ENCODE data around the gene TBC1D9.

Gene TBC1D9

DNA sequence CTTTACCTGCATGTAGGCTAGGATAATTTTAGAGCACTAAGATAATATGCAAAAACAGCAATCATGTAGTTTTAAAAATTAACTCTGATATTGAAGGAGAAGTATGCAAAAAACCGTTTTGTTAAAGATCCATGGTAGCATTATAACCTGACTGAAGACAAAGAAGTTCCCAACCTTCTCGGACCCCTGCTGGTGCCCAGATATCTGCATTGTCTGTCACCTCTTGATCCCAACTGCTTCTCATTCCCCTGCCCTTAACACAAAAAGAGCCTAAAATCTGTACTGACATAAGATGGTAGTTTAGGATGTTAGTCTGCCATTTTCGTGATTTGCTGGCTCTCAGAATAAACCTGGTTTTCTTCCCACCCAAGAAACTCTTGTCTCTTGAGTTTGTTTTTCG lies 125.9 kb downstream of the TBC1D9 start:
- H3K4me3 ChIP-seq (ENCODE audit: low read depth, low read length): no peak overlapping the region
- no peak overlapping the region for H3K27ac ChIP-seq
- no peaks in the 10 kb centered on the region for H3K9me3 ChIP-seq (ENCODE audit: severe bottlenecking)
- no peaks in the 10 kb centered on the region for H3K27me3 ChIP-seq (ENCODE audit: insufficient read depth, low read depth, severe bottlenecking)
- no peak for DNase-seq
- no peaks in the 10 kb centered on the region; the same call in none of the 2 replicates for H3K36me3 ChIP-seq
- TF ChIP-seq, protein P1, sequence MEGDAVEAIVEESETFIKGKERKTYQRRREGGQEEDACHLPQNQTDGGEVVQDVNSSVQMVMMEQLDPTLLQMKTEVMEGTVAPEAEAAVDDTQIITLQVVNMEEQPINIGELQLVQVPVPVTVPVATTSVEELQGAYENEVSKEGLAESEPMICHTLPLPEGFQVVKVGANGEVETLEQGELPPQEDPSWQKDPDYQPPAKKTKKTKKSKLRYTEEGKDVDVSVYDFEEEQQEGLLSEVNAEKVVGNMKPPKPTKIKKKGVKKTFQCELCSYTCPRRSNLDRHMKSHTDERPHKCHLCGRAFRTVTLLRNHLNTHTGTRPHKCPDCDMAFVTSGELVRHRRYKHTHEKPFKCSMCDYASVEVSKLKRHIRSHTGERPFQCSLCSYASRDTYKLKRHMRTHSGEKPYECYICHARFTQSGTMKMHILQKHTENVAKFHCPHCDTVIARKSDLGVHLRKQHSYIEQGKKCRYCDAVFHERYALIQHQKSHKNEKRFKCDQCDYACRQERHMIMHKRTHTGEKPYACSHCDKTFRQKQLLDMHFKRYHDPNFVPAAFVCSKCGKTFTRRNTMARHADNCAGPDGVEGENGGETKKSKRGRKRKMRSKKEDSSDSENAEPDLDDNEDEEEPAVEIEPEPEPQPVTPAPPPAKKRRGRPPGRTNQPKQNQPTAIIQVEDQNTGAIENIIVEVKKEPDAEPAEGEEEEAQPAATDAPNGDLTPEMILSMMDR (IDR thresholded peaks at IDR 0.05; ENCODE audit: low read depth, low read length): no peak

DNA sequence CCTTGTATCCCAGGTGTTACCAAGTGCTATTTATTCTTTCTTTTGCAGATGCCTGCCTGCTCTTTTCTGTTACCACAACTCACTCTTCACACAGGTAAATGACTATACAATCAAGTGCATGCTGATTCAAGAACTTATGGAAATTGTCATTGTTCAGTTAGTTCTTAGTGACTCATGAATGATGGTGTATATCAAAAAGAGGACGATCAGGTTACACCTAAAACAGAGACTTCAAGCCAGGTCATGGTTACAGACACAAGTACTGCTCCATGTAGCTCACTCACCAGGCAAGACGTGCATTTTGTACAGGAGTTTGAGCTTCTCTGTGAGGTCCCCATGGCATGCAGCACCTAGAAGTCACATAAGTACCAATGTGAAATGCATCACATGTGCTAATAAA lies 128.2 kb downstream of the TBC1D9 start:
- DNase-seq: no peak
- no peaks in the 10 kb centered on the region for H3K27me3 ChIP-seq (ENCODE audit: insufficient read depth, low read depth, severe bottlenecking)
- no peak overlapping the region for H3K4me3 ChIP-seq (ENCODE audit: low read depth, low read length)
- TF ChIP-seq, protein P1 (IDR thresholded peaks at IDR 0.05; ENCODE audit: low read depth, low read length): no peak
- no peaks in the 10 kb centered on the region; the same call in none of the 2 replicates for H3K36me3 ChIP-seq
- no peaks in the 10 kb centered on the region for H3K9me3 ChIP-seq (ENCODE audit: severe bottlenecking)
- H3K27ac ChIP-seq: no peak overlapping the region

DNA sequence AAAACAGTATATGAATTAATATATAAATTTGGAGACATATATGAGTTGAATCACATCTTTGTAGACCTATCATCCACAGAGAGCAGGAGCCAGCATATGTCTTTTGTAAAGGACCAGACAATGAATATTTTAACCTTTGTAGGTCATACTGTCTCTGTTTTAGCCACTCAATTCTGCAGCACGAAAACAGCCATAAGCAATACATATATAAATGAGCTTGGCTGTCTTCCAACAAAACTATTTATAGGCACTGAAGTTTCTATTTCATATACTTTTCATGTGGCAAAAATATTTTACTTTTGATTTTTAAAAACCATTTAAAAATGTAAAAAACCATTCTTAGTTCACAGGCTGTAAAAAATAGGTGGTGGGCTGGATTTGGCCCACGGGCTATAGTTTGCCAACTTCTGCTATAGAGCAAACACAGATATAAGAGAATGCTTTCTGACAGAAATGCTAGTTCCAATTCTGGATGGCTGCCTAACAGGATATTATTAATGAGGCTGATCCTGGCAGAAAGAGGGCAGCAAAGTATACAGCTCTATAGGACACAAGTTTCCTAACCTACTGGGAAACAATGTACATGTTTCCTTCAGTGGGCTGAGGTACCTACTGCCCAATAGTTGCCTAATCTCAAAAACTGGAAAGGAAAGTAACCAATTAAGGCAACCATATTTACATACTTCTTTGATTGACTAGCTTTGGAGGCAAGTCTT lies 129.4 kb downstream of the TBC1D9 start:
- Histone ChIP-seq H3K27me3 (ENCODE audit: insufficient read depth, low read depth, severe bottlenecking) (no peaks in the 10 kb centered on the region), H3K4me3 (ENCODE audit: low read depth, low read length) (no peak overlapping the region), H3K27ac (no peak overlapping the region), H3K9me3 (ENCODE audit: severe bottlenecking) (no peaks in the 10 kb centered on the region), H3K36me3 (peaks cover 5% of the 10 kb centered on the region)
- DNase-seq: no peak
- TF ChIP-seq, protein P1 (IDR thresholded peaks at IDR 0.05; ENCODE audit: low read depth, low read length): no peak

DNA sequence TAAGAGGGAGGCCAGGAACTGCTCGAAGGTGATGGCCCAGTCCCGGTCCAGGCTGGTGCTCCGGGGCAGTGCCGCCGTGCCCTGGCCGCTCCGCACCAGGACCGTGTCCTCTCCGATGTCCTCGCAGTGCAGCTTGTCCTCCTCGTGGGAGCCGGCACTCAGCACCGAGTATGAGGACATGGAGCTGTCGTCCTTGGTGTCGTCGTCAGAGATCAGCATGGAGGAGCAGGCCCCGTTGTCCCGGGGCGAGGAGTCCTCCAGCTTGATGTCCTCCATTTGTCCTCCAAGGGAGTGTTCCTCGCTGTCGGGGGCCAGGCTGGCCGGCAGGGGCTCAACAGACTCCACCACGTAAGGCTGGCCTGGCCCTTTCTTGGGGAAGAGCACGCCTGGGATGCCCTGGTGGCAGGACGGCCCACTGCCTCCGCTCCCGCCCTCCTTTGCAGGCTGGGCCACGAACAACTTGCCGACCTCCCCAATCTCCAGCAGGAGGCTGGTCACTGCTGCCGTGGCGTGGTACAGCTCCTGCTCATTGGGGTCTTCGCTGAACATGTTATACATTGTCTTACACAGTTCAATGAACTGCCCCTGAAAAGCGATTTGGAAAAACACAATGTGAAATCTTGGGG lies 133.7 kb downstream of the TBC1D9 start:
- no peaks in the 10 kb centered on the region for H3K27me3 ChIP-seq (ENCODE audit: insufficient read depth, low read depth, severe bottlenecking)
- TF ChIP-seq, protein P1 (IDR thresholded peaks at IDR 0.05; ENCODE audit: low read depth, low read length): no peak
- DNase-seq: no peak
- no peak overlapping the region for H3K27ac ChIP-seq
- peaks cover under 1% of the 10 kb centered on the region for H3K9me3 ChIP-seq (ENCODE audit: severe bottlenecking)
- peaks cover 5% of the 10 kb centered on the region for H3K36me3 ChIP-seq
- H3K4me3 ChIP-seq (ENCODE audit: low read depth, low read length): no peak overlapping the region

DNA sequence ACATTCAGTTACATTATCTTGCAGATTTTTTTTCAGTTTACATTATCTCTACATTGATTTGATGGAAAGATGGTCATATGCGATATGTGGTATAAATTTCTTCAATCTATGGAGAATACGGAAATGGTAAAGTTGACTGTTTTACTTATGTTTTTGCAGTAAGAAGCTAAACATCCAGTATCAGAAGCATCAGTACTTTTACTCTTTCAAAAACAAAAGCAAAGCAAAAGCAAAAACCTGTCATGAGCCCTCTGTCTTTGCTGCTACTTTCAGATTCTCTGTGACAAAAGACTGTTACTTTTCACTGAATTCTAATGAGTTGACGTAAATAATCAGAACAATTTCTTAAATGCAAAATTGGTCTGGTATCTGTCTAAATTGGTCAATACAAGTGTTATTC lies 135.0 kb downstream of the TBC1D9 start:
- Histone ChIP-seq H3K27ac (no peak overlapping the region), H3K27me3 (ENCODE audit: insufficient read depth, low read depth, severe bottlenecking) (no peaks in the 10 kb centered on the region), H3K36me3 (peaks cover 5% of the 10 kb centered on the region), H3K9me3 (ENCODE audit: severe bottlenecking) (peaks cover 3% of the 10 kb centered on the region), H3K4me3 (ENCODE audit: low read depth, low read length) (no peak overlapping the region)
- TF ChIP-seq, protein P1 (IDR thresholded peaks at IDR 0.05; ENCODE audit: low read depth, low read length): no peak
- no peak for DNase-seq

All from WERI-Rb-1 (cell line).